ENCODE measurements around the gene SHTN1. TPM values are rescaled to one million over a fixed set of nuclear protein-coding genes. Genes with fewer than 3 reads are reported as not detected.

Gene SHTN1
- polyA plus RNA-seq, 1 donor (not counting 4 experiments of a cell fraction or from before 2014, with no cell fraction given), result 21.3 TPM

DNA sequence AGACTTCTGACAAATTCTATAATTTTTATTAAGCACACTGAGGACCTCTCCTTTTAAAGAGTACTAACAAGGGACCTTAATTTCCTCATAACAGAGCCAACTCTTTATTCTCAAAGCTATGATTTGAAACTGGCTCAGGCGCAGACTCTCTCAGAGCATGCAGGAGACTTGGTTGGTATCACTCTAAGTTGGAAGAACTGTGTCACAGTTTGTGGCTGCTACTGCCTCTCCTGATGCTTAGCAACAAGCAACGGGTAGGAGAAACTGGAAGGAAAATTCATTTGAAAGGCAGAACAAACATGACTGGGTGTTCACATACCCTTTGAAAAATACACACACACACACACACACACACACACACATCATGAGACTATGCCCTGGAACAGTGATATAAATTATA lies 122.3 kb downstream of the SHTN1 start:
- Histone ChIP-seq H3K27me3 (ENCODE audit: control insufficient read depth, extremely low read depth, insufficient read depth, low read length) (peaks cover 7% of the 10 kb centered on the region), H3K4me1 (ENCODE audit: control insufficient read depth, extremely low read depth, insufficient read depth, low read length) (no peaks in the 10 kb centered on the region), H3K9ac (ENCODE audit: control insufficient read depth, extremely low read depth, insufficient read depth, low read length) (no peak overlapping the region), H3K79me2 (ENCODE audit: control insufficient read depth, insufficient read depth, low read length) (no peaks in the 10 kb centered on the region), H4K20me1 (ENCODE audit: control insufficient read depth, extremely low read depth, insufficient read depth, low read length) (no peaks in the 10 kb centered on the region), H3K4me2 (ENCODE audit: control insufficient read depth, extremely low read depth, insufficient read depth, low read depth, low read length) (no peak overlapping the region), H3K9me3 (ENCODE audit: control insufficient read depth, low read depth, low read length) (no peaks in the 10 kb centered on the region), H2AFZ (ENCODE audit: control insufficient read depth, low read length) (no peak overlapping the region), H3K9me1 (ENCODE audit: control insufficient read depth, extremely low read depth, insufficient read depth, low read length) (no peaks in the 10 kb centered on the region), H3K4me3 (ENCODE audit: control insufficient read depth in 2 of 3, extremely low read depth in 1 of 3, insufficient read depth in 2 of 3, low read depth in 1 of 3, low read length in 3 of 3) (no peak overlapping the region), H3K27ac (ENCODE audit: control insufficient read depth, insufficient read depth, low read length) (no peak overlapping the region), H3K36me3 (ENCODE audit: control insufficient read depth in 2 of 2, extremely low read depth in 1 of 2, insufficient read depth in 2 of 2, low read length in 2 of 2) (peaks cover 3 to 6% of the 10 kb centered on the region in 2 experiments)
- dilution Hi-C loops (cut with MboI; ENCODE audit: extremely low pct_ligation_motif_present, low sequenced_read_pairs), result no loop called here
- FAIRE-seq (no peak), DNase-seq (ENCODE audit: low read depth, low spot score) (no peak)
- no peak for TF ChIP-seq EZH2 (IDR thresholded peaks at IDR 0.05; ENCODE audit: low read length)
- TF ChIP-seq, protein P1, sequence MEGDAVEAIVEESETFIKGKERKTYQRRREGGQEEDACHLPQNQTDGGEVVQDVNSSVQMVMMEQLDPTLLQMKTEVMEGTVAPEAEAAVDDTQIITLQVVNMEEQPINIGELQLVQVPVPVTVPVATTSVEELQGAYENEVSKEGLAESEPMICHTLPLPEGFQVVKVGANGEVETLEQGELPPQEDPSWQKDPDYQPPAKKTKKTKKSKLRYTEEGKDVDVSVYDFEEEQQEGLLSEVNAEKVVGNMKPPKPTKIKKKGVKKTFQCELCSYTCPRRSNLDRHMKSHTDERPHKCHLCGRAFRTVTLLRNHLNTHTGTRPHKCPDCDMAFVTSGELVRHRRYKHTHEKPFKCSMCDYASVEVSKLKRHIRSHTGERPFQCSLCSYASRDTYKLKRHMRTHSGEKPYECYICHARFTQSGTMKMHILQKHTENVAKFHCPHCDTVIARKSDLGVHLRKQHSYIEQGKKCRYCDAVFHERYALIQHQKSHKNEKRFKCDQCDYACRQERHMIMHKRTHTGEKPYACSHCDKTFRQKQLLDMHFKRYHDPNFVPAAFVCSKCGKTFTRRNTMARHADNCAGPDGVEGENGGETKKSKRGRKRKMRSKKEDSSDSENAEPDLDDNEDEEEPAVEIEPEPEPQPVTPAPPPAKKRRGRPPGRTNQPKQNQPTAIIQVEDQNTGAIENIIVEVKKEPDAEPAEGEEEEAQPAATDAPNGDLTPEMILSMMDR (optimal IDR thresholded peaks at IDR 0.05 in 1 of 3, IDR thresholded peaks at IDR 0.05 in 1 of 3, conservative IDR thresholded peaks at IDR 0.05 in 1 of 3; ENCODE audit: extremely low read depth in 1 of 3, insufficient read depth in 2 of 3, low read length in 3 of 3), result no peak

DNA sequence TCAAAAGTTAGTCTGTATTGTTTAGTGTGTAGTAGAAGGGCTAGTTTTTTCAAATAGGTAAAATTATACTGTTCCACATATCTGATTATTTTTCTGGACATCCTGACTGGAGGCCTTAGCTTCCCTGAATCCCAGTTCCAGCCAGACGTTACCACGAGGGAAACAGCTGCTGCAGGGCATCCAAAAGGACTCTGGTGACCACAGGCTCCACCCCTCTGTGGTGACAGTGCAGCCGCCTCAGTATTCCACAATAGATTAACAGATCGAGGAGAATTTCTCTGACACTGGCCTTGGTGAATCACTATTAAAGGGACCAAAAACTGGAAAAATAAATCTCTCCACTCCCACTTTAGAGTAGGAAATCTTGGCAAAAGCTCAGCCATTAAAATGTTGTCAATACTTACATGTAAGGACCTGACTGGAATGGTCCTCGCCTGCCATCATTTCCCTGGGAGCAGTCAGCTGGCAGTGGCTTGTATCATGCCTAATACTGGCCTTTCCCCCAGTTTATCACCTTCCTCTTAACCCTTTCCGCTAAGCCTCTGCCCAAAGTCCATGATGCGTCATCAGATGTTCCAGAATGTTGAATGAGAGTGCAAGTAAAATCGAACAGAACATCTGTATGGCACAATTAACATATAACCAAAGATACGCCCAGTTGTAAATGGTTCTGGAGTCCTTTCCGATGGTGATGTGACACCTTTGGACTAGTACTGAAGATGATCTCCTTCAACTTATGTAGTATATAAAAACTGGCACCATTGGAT lies 124.1 kb downstream of the SHTN1 start:
- DNase-seq (ENCODE audit: low read depth, low spot score), result no peak
- Histone ChIP-seq H3K9me1 (ENCODE audit: control insufficient read depth, extremely low read depth, insufficient read depth, low read length) (no peaks in the 10 kb centered on the region), H3K27ac (ENCODE audit: control insufficient read depth, insufficient read depth, low read length) (no peak overlapping the region), H3K9me3 (ENCODE audit: control insufficient read depth, low read depth, low read length) (no peaks in the 10 kb centered on the region), H2AFZ (ENCODE audit: control insufficient read depth, low read length) (no peak overlapping the region), H3K36me3 (ENCODE audit: control insufficient read depth in 2 of 2, extremely low read depth in 1 of 2, insufficient read depth in 2 of 2, low read length in 2 of 2) (peaks cover 1 to 4% of the 10 kb centered on the region in 2 experiments), H3K9ac (ENCODE audit: control insufficient read depth, extremely low read depth, insufficient read depth, low read length) (no peak overlapping the region), H3K4me1 (ENCODE audit: control insufficient read depth, extremely low read depth, insufficient read depth, low read length) (no peaks in the 10 kb centered on the region), H4K20me1 (ENCODE audit: control insufficient read depth, extremely low read depth, insufficient read depth, low read length) (no peaks in the 10 kb centered on the region), H3K4me3 (ENCODE audit: control insufficient read depth in 2 of 3, extremely low read depth in 1 of 3, insufficient read depth in 2 of 3, low read depth in 1 of 3, low read length in 3 of 3) (no peak overlapping the region), H3K79me2 (ENCODE audit: control insufficient read depth, insufficient read depth, low read length) (no peaks in the 10 kb centered on the region), H3K27me3 (ENCODE audit: control insufficient read depth, extremely low read depth, insufficient read depth, low read length) (peaks cover 8% of the 10 kb centered on the region), H3K4me2 (ENCODE audit: control insufficient read depth, extremely low read depth, insufficient read depth, low read depth, low read length) (no peak overlapping the region)
- no peak for TF ChIP-seq EZH2 (IDR thresholded peaks at IDR 0.05; ENCODE audit: low read length)
- TF ChIP-seq, protein P1 (optimal IDR thresholded peaks at IDR 0.05 in 1 of 3, IDR thresholded peaks at IDR 0.05 in 1 of 3, conservative IDR thresholded peaks at IDR 0.05 in 1 of 3; ENCODE audit: extremely low read depth in 1 of 3, insufficient read depth in 2 of 3, low read length in 3 of 3), result no peak
- dilution Hi-C loops (cut with MboI; ENCODE audit: extremely low pct_ligation_motif_present, low sequenced_read_pairs), result no loop called here
- FAIRE-seq, result no peak

All from keratinocyte (primary cell).